Endothelial cell of umbilical vein (primary cell): ENCODE data around the gene IMPG2.

Experiments
- CTCF ChIP-seq, 2 donors: IDR thresholded peaks; 1 replicate in 1 of 2; 2 replicates in 1 of 2; pipeline ENCODE4 v1.5.1; 2011; ENCODE audit warnings: low read length in 2 of 2, mild to moderate bottlenecking in 2 of 2, moderate library complexity in 2 of 2, control low read depth in 1 of 2, inconsistent platforms in 1 of 2, low read depth in 1 of 2; ENCODE audit not compliant: insufficient read depth in 1 of 2; ENCODE audit errors: extremely low read depth in 1 of 2
- MYC ChIP-seq: IDR thresholded peaks from one replicate; pipeline ENCODE4 v1.6.1; 2011; ENCODE audit warnings: mild to moderate bottlenecking, low read depth, low read length
- POLR2A ChIP-seq: IDR thresholded peaks from 2 replicates; pipeline ENCODE4 v1.6.1; 2012; ENCODE audit warnings: low read depth, mild to moderate bottlenecking, control low read depth, low read length

- no peak for TF ChIP-seq CTCF (IDR thresholded peaks at IDR 0.05; ENCODE audit: extremely low read depth in 1 of 2, insufficient read depth in 1 of 2, low read depth in 1 of 2, low read length in 2 of 2)
- no peak for TF ChIP-seq POLR2A
- no peak for TF ChIP-seq MYC
Measured at GRCh38 chr3:101183151-101183550, 137.2 kb downstream of the IMPG2 start.
